Fibroblast of skin of scalp (primary cell): Measurements from ENCODE around the gene EIF1.

Source experiments
- DNase-seq: peaks from one replicate; pipeline ENCODE4 v3.0.0-alpha.2; 2013

EIF1 gene

GRCh38 chr17:41736983-41737679 lies 48.4 kb downstream of the EIF1 start:
- DNase-seq, result no peak

GRCh38 chr17:41737680-41738023 lies 49.0 kb downstream of the EIF1 start:
- no peak for DNase-seq

- peak; percentile 75 for DNase-seq
These were observed 49.6 kb downstream of the EIF1 start for GRCh38 chr17:41738077-41738800.

GRCh38 chr17:41738801-41739112 lies 50.1 kb downstream of the EIF1 start:
- DNase-seq, result no peak

- peak; percentile 30 for DNase-seq
These were observed 51.1 kb downstream of the EIF1 start for GRCh38 chr17:41739661-41740352.

GRCh38 chr17:41740506-41740905 lies 51.8 kb downstream of the EIF1 start:
- DNase-seq, result no peak

- DNase-seq, result no peak
These were observed 53.0 kb downstream of the EIF1 start for GRCh38 chr17:41741709-41742108.
